GM13976 (cell line): ENCODE data around the gene XRCC3.

Experiments
- DNase-seq: peaks from one replicate; pipeline ENCODE4 v3.0.0; 2012; ENCODE audit warnings: low spot score
- in situ Hi-C: fragments of 300-500 bp; cut with MboI; formaldehyde crosslinking; loops from one replicate; pipeline ENCODE4 v1.12.0; 2022; ENCODE audit warnings: low sequenced_read_pairs, mixed read lengths, inconsistent platforms; ENCODE audit not compliant: unreplicated experiment
- TF ChIP-seq, protein P1 (sequence below): IDR thresholded peaks from 2 replicates; pipeline ENCODE4 v1.5.1; 2012; ENCODE audit warnings: borderline replicate concordance, mild to moderate bottlenecking; ENCODE audit not compliant: insufficient read depth; ENCODE audit errors: extremely low read depth, missing control alignments, control extremely low read depth

The XRCC3 gene

DNA sequence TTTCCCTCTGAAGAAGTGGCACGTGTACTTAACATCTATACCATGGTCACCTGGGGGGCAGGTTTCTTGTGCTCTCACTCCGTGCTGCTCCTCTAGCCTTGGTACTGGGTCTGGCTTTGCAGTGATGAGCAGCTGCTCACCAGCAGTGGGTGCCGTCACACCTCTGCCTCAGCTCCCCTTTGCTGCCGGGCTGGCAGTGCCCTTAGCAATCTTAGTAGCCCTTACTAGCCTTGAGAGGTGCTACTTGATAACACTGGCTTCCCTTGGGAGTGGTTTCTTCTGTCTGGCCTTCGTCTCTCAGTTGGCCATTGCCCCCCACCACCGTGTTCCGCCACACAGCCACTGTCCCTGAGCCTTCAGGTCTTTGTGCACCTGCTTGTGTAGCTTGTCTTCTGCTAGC lies 63.7 kb downstream of the XRCC3 start:
- in situ Hi-C loops = no loop called here
- no peak for DNase-seq
- TF ChIP-seq, protein P1, sequence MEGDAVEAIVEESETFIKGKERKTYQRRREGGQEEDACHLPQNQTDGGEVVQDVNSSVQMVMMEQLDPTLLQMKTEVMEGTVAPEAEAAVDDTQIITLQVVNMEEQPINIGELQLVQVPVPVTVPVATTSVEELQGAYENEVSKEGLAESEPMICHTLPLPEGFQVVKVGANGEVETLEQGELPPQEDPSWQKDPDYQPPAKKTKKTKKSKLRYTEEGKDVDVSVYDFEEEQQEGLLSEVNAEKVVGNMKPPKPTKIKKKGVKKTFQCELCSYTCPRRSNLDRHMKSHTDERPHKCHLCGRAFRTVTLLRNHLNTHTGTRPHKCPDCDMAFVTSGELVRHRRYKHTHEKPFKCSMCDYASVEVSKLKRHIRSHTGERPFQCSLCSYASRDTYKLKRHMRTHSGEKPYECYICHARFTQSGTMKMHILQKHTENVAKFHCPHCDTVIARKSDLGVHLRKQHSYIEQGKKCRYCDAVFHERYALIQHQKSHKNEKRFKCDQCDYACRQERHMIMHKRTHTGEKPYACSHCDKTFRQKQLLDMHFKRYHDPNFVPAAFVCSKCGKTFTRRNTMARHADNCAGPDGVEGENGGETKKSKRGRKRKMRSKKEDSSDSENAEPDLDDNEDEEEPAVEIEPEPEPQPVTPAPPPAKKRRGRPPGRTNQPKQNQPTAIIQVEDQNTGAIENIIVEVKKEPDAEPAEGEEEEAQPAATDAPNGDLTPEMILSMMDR = no peak

DNA sequence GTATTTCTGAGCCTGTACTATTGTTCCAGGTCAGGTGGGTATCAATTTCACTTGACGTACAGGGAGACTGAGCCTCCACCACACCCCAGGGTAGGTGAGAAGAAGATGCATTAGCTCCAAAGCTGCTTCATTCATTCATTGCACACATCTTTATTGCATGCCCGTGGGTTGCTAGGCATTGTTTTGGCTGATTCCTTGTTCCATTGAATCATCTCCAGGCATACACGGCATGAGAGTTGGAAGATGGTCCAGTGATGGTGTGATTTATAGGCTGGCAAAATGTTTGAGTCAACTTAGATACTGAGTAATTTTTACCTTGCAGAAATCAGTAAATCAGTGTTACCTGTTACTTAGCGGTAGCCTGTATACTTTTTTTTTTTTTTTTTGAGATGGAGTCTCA lies 65.0 kb downstream of the XRCC3 start:
- in situ Hi-C loops = no loop called here
- DNase-seq = no peak
- TF ChIP-seq, protein P1 = no peak

DNA sequence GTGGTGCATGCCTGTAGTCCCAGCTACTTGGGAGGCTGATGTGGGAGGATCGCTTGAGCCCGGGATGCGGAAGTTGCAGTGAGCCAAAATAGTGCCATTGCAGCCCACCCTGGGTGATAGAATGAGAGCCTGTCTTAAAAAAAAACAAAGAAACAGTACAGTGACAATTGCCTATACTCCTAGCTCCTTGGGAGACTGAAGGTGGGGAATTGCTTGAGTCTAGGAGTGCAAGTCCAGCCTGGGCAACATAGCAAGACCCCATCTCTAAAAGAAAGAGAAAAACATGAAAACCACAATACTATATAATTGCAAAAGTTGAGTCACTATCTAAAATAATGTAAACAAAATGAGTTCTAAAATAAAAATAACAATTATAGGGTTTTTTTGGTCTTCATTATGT lies 66.2 kb downstream of the XRCC3 start:
- in situ Hi-C loops = no loop called here
- TF ChIP-seq, protein P1 = no peak
- no peak for DNase-seq
